NAMALWA (cell line): ENCODE data around the gene NEURL1B.
"Not testable (repeated sequence)": the region's sequence is repeated elsewhere in the genome, so short reads cannot be mapped to it uniquely, and the experiment has no call there.

ENCODE experiments used
- DNase-seq: peaks from one replicate; pipeline ENCODE4 v3.0.0-alpha.2; 2015; ENCODE audit warnings: low spot score

The NEURL1B gene

DNA sequence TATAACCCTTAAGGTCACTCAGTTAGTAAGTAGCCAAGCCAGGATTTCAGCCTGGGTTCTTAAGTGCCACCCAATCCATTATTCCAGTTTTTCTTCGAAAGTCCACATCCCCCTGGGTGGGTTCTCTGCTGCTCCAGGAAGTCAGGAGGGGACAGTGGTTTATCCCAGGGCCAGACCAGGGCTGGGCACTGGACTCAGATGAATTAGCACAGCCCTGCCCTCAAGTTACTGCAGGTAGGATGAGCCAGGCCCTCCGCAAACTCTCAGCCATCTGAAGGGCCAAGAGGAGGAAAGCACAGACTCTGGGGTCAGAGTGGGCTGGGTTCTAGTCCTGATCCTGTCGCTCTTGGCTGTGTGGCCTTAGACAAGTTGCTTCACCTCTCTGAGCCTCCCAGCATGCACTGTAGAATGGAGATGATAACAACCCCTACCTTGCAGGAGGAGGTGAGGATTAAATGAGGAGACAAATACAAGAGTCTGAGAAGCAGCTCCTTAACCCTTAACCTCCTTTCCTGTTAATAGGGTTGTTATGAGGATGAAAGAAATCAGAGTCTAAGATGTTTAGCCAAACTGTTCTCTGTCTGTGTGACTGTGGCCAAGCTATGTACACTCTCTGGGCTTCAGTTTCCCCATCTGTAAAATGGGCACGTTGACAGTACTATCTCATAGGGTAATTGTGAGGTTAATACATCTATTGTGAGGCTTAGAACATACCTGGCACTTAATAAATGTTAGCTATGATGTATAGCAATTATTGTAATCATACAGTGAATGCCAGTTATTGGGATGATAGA lies 6.8 kb upstream of the NEURL1B start:
- no peak for DNase-seq

GRCh38 chr5:172635038-172635437 lies 6.0 kb upstream of the NEURL1B start:
- DNase-seq = no peak

- DNase-seq = no peak
Observed at GRCh38 chr5:172636279-172637050, 4.6 kb upstream of the NEURL1B start.

- no peak for DNase-seq
Observed at GRCh38 chr5:172637110-172637580, 3.9 kb upstream of the NEURL1B start.

DNA sequence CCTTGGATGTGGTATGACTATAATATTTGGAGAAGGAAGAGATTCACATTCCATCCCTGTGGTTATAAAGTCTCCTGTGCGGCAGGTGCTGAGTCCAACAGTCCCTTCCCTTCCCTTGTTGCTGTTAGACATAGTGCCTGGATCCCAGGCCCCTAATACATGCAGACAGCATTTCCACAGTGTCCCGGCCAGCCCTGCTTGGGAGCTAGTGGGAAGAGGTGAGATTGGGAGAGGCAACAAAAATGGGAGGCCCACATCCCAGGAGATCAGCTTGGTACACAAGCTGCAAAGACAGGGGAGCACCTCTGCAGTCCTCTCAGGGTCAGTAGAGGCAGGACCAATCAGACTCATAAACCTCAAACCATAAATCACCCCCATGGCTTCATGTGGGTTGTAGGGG lies 3.3 kb upstream of the NEURL1B start:
- DNase-seq = no peak

- DNase-seq = no peak
Observed at GRCh38 chr5:172638209-172638768, 2.8 kb upstream of the NEURL1B start.

GRCh38 chr5:172640139-172640538 lies 924 bp upstream of the NEURL1B start:
- no peak for DNase-seq

DNA sequence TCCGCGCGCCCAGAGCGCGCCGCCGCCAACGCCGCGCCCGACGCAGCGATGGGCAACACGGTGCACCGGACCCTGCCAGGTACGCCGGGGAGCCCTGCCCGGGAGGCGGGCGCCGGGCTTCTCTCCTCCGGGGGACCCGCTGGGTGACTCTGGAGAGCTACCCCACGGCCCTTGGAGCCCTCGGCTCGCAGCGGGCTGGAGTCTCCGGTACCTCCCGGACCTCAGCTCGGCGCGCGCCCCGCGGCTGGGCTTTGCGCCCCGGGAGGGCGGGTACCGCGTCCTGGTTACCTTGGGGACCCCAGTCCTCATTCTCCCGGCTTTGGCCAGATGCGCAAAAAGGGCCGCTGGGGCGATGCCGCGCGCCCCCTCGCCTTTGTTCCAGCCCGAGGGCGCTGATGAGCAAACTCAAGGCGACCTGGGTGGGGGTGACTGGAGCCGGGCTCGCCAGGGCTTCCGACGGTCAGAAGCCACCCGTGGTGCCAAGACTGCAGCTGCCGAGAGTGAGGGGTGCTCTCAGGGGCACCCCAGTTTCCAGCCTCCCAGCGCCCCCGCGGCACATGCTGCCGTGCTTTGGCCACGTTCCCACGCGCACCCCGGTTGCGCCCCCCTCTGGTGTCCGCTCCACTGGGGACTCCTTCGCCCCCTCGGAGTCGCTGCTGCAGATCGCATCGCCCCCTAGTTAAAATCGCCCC lies 442 bp downstream of the NEURL1B start:
- no peak for DNase-seq

GRCh38 chr5:172642051-172642409 lies 967 bp downstream of the NEURL1B start:
- DNase-seq = no peak

GRCh38 chr5:172642486-172642885 lies 1.4 kb downstream of the NEURL1B start:
- DNase-seq = no peak

GRCh38 chr5:172642926-172643871 lies 2.1 kb downstream of the NEURL1B start:
- DNase-seq = no peak

- DNase-seq = no peak
Observed at GRCh38 chr5:172644266-172644665, 3.2 kb downstream of the NEURL1B start.

DNA sequence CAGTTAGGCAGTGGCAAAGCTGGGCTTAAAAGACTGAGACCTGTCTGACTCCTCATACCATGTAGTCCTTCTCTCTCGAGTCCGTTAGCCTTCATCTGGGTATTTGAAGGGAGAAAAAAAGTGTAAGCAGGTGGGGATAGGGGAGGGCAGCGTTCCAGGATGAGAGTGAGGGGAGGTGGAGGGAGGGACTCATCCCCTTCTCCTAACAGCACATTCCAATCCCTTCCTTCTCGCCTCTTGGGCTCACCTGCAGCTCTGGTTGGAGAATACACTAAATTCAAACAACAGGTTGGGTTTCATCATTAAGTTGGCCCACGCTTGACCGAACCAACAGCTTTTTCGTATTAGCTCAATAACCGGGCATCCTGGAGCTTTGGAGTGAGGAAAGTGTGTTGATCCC lies 3.6 kb downstream of the NEURL1B start:
- no peak for DNase-seq

- DNase-seq = no peak
Observed at GRCh38 chr5:172645271-172646055, 4.4 kb downstream of the NEURL1B start.

- DNase-seq = no peak
Observed at GRCh38 chr5:172646716-172647285, 5.7 kb downstream of the NEURL1B start.

DNA sequence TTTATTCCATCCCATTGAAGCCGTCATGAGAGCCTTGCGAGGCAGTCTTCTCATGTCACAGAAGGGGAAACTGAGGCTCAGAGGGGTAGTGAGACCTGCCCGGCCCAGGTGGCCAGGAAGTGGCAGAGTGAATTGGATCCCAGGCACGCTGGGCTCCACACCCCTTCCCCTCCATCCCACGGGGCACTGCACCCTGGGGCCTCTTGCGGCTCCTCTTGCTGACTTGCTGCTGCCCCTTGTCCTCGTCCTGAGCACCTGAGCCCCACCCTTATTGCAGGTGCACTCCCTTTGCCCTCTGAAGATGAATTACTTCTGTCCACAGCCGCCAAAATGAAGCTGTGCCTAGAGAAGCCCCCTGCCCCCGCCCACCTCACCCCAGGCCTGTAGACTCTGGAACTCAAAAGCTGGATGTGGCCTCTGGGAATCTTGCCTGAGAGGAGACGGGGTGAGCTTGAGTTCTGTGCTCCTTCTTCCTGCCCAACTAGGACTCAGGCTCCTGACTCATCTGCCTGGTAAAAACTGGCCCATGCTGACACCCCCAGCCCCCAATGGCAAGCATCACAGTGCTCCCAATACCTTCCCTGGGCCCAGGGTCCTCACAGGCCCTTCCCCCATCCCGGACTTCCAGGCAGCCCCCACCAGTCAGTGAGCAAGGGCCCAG lies 6.4 kb downstream of the NEURL1B start:
- no peak for DNase-seq

DNA sequence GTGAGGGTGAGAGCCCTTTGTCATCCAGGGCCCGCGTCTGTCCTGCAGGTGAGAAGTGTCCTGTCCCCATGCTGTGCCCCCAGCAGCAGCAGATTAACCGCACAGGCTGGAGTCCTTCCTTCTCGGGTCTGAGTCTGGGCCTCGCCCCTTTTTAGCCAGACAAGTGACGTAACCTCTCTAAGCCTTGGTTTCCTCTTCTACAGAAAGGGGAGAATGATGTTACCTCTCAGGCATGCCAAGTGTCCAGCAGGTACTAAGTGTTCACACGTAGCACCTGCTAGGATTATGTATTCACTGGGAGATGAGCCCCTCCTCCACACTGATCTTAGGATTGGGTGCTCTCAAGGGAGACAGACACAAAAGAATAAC lies 6.9 kb downstream of the NEURL1B start:
- no peak for DNase-seq

DNA sequence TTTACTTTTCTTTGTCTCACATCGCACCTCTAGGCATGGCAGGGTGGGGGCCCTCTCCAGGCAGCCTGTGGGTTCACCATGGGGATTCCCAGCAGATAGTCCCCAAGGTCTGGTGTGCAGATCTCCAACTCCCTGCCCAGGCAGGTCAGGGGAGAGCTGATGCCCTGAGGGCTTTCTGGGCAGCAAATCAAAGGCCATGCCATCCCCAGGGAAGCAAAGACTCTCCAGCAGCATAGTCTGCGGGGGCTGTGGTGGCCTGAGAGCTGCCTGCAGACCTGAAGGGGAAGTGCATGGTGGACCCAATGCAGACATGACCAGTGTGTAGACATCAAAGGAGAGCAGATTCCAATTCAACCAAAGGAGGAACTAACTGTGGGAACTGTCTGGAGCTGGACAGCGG lies 7.7 kb downstream of the NEURL1B start:
- DNase-seq = no peak

GRCh38 chr5:172656496-172656895 lies 15.4 kb downstream of the NEURL1B start:
- not testable (repeated sequence) for DNase-seq
